ENCODE data around the gene SLC39A5. TPM values are rescaled to one million over a fixed set of nuclear protein-coding genes. Genes with fewer than 3 reads are reported as not detected.

SLC39A5 gene
- total and polyA plus RNA-seq, 2 of the 13 experiments (the other 11 are each of a cell fraction or from before 2014, with no cell fraction given) = 59.7 to 101 TPM

DNA sequence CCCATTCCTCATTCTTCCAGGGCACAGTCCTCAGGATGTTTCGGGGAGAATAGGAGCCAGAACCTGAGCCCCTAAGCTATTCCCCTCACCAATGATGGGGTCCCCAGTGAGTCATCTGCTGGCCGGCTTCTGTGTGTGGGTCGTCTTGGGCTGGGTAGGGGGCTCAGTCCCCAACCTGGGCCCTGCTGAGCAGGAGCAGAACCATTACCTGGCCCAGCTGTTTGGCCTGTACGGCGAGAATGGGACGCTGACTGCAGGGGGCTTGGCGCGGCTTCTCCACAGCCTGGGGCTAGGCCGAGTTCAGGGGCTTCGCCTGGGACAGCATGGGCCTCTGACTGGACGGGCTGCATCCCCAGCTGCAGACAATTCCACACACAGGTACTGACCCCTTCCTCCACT lies 1.3 kb downstream of the SLC39A5 start (continued):
- TF ChIP-seq ZNF614 (CRISPR knock-in tag; IDR thresholded peaks at IDR 0.05; ENCODE audit: borderline replicate concordance) = no peak
- TF ChIP-seq MXD4 (CRISPR knock-in tag; IDR thresholded peaks at IDR 0.05) = no peak
- no peak for TF ChIP-seq HIVEP1 (CRISPR knock-in tag; IDR thresholded peaks at IDR 0.05)
- TF ChIP-seq KLF6 (CRISPR knock-in tag; IDR thresholded peaks at IDR 0.05) = no peak
- TF ChIP-seq ZSCAN12 (CRISPR knock-in tag; IDR thresholded peaks at IDR 0.05) = no peak
- TF ChIP-seq, protein P1, sequence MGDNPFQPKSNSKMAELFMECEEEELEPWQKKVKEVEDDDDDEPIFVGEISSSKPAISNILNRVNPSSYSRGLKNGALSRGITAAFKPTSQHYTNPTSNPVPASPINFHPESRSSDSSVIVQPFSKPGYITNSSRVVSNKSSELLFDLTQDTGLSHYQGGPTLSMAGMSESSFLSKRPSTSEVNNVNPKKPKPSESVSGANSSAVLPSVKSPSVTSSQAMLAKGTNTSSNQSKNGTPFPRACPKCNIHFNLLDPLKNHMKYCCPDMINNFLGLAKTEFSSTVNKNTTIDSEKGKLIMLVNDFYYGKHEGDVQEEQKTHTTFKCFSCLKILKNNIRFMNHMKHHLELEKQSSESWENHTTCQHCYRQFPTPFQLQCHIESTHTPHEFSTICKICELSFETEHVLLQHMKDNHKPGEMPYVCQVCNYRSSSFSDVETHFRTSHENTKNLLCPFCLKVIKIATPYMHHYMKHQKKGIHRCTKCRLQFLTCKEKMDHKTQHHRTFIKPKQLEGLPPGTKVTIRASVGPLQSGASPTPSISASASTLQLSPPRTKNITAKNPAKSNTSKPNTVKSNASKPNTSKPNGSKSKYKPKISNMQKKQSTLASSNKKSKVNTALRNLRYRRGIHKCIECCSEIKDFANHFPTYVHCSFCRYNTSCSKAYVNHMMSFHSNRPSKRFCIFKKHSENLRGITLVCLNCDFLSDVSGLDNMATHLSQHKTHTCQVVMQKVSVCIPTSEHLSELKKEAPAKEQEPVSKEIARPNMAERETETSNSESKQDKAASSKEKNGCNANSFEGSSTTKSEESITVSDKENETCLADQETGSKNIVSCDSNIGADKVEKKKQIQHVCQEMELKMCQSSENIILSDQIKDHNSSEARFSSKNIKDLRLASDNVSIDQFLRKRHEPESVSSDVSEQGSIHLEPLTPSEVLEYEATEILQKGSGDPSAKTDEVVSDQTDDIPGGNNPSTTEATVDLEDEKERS (CRISPR knock-in tag; IDR thresholded peaks at IDR 0.05) = no peak
- no peak for TF ChIP-seq ZNF678 (CRISPR knock-in tag; IDR thresholded peaks at IDR 0.05)
- TF ChIP-seq ZNF775 (CRISPR knock-in tag; IDR thresholded peaks at IDR 0.05; ENCODE audit: borderline replicate concordance) = no peak
- peak; percentile 56; the same call in 1 of the 2 replicates for TF ChIP-seq ZNF563 (CRISPR knock-in tag; IDR thresholded peaks at IDR 0.05)
- 0 out of 2 replicates have a peak, but pooled peaks have one; percentile 28 for TF ChIP-seq ZNF446 (CRISPR knock-in tag; IDR thresholded peaks at IDR 0.05)
- no peak for TF ChIP-seq ZSCAN31 (CRISPR knock-in tag; IDR thresholded peaks at IDR 0.05; ENCODE audit: low read depth)
- TF ChIP-seq FOXA3 (CRISPR knock-in tag; IDR thresholded peaks at IDR 0.05) = no peak
- TF ChIP-seq, protein P2, sequence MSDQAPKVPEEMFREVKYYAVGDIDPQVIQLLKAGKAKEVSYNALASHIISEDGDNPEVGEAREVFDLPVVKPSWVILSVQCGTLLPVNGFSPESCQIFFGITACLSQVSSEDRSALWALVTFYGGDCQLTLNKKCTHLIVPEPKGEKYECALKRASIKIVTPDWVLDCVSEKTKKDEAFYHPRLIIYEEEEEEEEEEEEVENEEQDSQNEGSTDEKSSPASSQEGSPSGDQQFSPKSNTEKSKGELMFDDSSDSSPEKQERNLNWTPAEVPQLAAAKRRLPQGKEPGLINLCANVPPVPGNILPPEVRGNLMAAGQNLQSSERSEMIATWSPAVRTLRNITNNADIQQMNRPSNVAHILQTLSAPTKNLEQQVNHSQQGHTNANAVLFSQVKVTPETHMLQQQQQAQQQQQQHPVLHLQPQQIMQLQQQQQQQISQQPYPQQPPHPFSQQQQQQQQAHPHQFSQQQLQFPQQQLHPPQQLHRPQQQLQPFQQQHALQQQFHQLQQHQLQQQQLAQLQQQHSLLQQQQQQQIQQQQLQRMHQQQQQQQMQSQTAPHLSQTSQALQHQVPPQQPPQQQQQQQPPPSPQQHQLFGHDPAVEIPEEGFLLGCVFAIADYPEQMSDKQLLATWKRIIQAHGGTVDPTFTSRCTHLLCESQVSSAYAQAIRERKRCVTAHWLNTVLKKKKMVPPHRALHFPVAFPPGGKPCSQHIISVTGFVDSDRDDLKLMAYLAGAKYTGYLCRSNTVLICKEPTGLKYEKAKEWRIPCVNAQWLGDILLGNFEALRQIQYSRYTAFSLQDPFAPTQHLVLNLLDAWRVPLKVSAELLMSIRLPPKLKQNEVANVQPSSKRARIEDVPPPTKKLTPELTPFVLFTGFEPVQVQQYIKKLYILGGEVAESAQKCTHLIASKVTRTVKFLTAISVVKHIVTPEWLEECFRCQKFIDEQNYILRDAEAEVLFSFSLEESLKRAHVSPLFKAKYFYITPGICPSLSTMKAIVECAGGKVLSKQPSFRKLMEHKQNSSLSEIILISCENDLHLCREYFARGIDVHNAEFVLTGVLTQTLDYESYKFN (CRISPR knock-in tag; conservative IDR thresholded peaks at IDR 0.05) = no peak
- TF ChIP-seq ZNF772 (CRISPR knock-in tag; IDR thresholded peaks at IDR 0.05) = no peak
- TF ChIP-seq AGO1 (IDR thresholded peaks at IDR 0.05; ENCODE audit: low read depth, low read length, poor library complexity, severe bottlenecking) = no peak
- TF ChIP-seq NFIB (CRISPR knock-in tag; IDR thresholded peaks at IDR 0.05; ENCODE audit: borderline replicate concordance) = no peak
- TF ChIP-seq FLYWCH1 (CRISPR knock-in tag; IDR thresholded peaks at IDR 0.05) = no peak
- no peak for TF ChIP-seq KLF9 (CRISPR knock-in tag; IDR thresholded peaks at IDR 0.05; ENCODE audit: low read depth)
- TF ChIP-seq, protein P3, sequence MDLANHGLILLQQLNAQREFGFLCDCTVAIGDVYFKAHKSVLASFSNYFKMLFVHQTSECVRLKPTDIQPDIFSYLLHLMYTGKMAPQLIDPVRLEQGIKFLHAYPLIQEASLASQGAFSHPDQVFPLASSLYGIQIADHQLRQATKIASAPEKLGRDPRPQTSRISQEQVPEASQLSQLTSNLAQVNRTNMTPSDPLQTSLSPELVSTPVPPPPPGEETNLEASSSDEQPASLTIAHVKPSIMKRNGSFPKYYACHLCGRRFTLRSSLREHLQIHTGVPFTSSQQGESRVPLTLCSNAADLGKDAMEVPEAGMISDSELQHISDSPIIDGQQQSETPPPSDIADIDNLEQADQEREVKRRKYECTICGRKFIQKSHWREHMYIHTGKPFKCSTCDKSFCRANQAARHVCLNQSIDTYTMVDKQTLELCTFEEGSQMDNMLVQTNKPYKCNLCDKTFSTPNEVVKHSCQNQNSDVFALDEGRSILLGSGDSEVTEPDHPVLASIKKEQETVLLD (CRISPR knock-in tag; IDR thresholded peaks at IDR 0.05; ENCODE audit: low read depth) = no peak
- no peak for TF ChIP-seq FOXJ3 (CRISPR knock-in tag; IDR thresholded peaks at IDR 0.05; ENCODE audit: borderline replicate concordance)
- no peak for TF ChIP-seq ZNF543 (CRISPR knock-in tag; IDR thresholded peaks at IDR 0.05)
- no peak for TF ChIP-seq ZNF160 (CRISPR knock-in tag; IDR thresholded peaks at IDR 0.05)
- no peak for TF ChIP-seq EED (CRISPR knock-in tag; IDR thresholded peaks at IDR 0.05)

Measured in HepG2 (cell line).